B cell (primary cell): Measurements from ENCODE around the gene GDF11. TPM values are rescaled to one million over a fixed set of nuclear protein-coding genes. Genes with fewer than 3 reads are reported as not detected.

Experiments
- ATAC-seq: fragments of 200-7000 bp; cut with Tn5 transposase; one replicate; pipeline ENCODE4 v1.10.0; 2021; ENCODE audit warnings: low read depth, mild to moderate bottlenecking, moderate number of reproducible peaks, moderate library complexity
- CTCF ChIA-PET: fragments of 350-600 bp; sonication (Branson Sonifier 250); formaldehyde crosslinking; loops from one replicate; lab custom pipeline; 2021; ENCODE audit warnings: antibody characterized with exemption, inconsistent platforms; lab: Charles Lee
- POLR2A ChIA-PET: fragments of 350-600 bp; sonication (Branson Sonifier 250); formaldehyde crosslinking; loops from one replicate; lab custom pipeline; 2021; ENCODE audit warnings: antibody characterized with exemption; lab: Charles Lee
- DNase-seq: peaks from one replicate; pipeline ENCODE4 v3.0.0; 2013
- H2AFZ ChIP-seq: 2 replicates; pipeline ENCODE4 v1.6.1; 2012; ENCODE audit warnings: mild to moderate bottlenecking, low read depth, low read length; ENCODE audit not compliant: insufficient read depth, poor library complexity, severe bottlenecking
- H3K27ac ChIP-seq, 2 donors: 1 replicate in 1 of 2; 2 replicates in 1 of 2; pipeline ENCODE4 v1.5.1; 2012 to 2013; ENCODE audit warnings: low read length in 2 of 2, mild to moderate bottlenecking in 2 of 2, moderate library complexity in 1 of 2
- H3K27me3 ChIP-seq, 4 experiments: fragments of 200-600 bp in 1 of 4; sonication (generic) in 1 of 4; replicated peaks in 1 of 4; 1 replicate in 2 of 4; 2 replicates in 2 of 4; pipeline versions ENCODE4 v1.6.1 to v1.7.0; 2013 to 2016; ENCODE audit warnings: low read length in 3 of 4, mild to moderate bottlenecking in 2 of 4, mixed read lengths in 1 of 4, moderate library complexity in 1 of 4; ENCODE audit not compliant: insufficient read depth in 4 of 4, control insufficient read depth in 3 of 4; ENCODE audit errors: control extremely low read depth in 1 of 4
- H3K36me3 ChIP-seq, 2 experiments: replicated peaks in 1 of 2; 1 replicate in 1 of 2; 2 replicates in 1 of 2; pipeline versions ENCODE4 v1.6.1 to v1.7.1; 2013; ENCODE audit warnings: low read length in 1 of 2; ENCODE audit not compliant: insufficient read depth in 2 of 2, control insufficient read depth in 1 of 2; ENCODE audit errors: control extremely low read depth in 1 of 2, extremely low read depth in 1 of 2
- H3K4me1 ChIP-seq, 2 donors: fragments of 200-600 bp in 1 of 2; sonication (generic) in 1 of 2; 1 replicate in 1 of 2; 2 replicates in 1 of 2; pipeline versions ENCODE4 v1.5.1 to v1.6.1; 2013 to 2017; ENCODE audit warnings: low read length in 2 of 2; ENCODE audit not compliant: control insufficient read depth in 2 of 2, insufficient read depth in 2 of 2
- H3K4me2 ChIP-seq: replicated peaks from 2 replicates; pipeline ENCODE3; 2012; ENCODE audit warnings: mild to moderate bottlenecking, low read depth, low read length; ENCODE audit not compliant: poor library complexity, severe bottlenecking
- H3K4me3 ChIP-seq, 5 experiments: fragments of 200-600 bp in 1 of 5; sonication (generic) in 1 of 5; 1 replicate in 3 of 5; 2 replicates in 2 of 5; pipeline versions ENCODE4 v1.5.1 to v1.7.0; 2011 to 2016; ENCODE audit warnings: low read length in 4 of 5, mild to moderate bottlenecking in 4 of 5, low read depth in 2 of 5, control low read depth in 1 of 5, moderate library complexity in 1 of 5; ENCODE audit not compliant: insufficient read depth in 1 of 5; ENCODE audit errors: control extremely low read depth in 1 of 5, extremely low read depth in 1 of 5
- H3K79me2 ChIP-seq: fragments of 200-600 bp; sonication (generic); one replicate; pipeline ENCODE4 v1.6.0; 2016; ENCODE audit warnings: low read length; ENCODE audit not compliant: control insufficient read depth, insufficient read depth
- H3K9ac ChIP-seq: fragments of 200-600 bp; sonication (generic); 2 replicates; pipeline ENCODE4 v1.6.1; 2017; ENCODE audit warnings: mild to moderate bottlenecking, low read length, moderate library complexity
- H3K9me3 ChIP-seq, 3 donors: one replicate each; pipeline versions ENCODE4 v1.6.1 to v1.7.1; 2013; ENCODE audit warnings: low read length in 2 of 3; ENCODE audit not compliant: control insufficient read depth in 2 of 3, insufficient read depth in 1 of 3; ENCODE audit errors: control extremely low read depth in 1 of 3
- H4K20me1 ChIP-seq: 2 replicates; pipeline ENCODE4 v1.6.0; 2012; ENCODE audit warnings: mild to moderate bottlenecking, low read length; ENCODE audit not compliant: insufficient read depth, control insufficient read depth, poor library complexity, severe bottlenecking
- H3K27ac Mint-ChIP-seq: one replicate; pipeline ENCODE4 v1.8.0; 2021; ENCODE audit warnings: mixed read lengths
- H3K27me3 Mint-ChIP-seq: one replicate; pipeline ENCODE4 v1.8.0; 2021; ENCODE audit warnings: mixed read lengths
- H3K4me1 Mint-ChIP-seq: one replicate; pipeline ENCODE4 v1.8.0; 2021; ENCODE audit warnings: mixed read lengths
- H3K4me3 Mint-ChIP-seq: one replicate; pipeline ENCODE4 v1.8.0; 2021; ENCODE audit warnings: mixed read lengths
- H3K9me3 Mint-ChIP-seq: one replicate; pipeline ENCODE4 v1.8.0; 2022; ENCODE audit warnings: mixed read lengths; ENCODE audit not compliant: insufficient read depth
- CTCF ChIP-seq: fragments of 200-600 bp; IDR thresholded peaks from one replicate; pipeline ENCODE4 v1.8.0; 2022; ENCODE audit warnings: antibody characterized with exemption, mild to moderate bottlenecking
- EZH2 ChIP-seq: IDR thresholded peaks from 2 replicates; pipeline ENCODE4 v1.6.1; 2012; ENCODE audit warnings: borderline replicate concordance, low read depth, mild to moderate bottlenecking, moderate library complexity, low read length; ENCODE audit not compliant: insufficient read depth, poor library complexity, severe bottlenecking
- WGBS: methylation state at CpG from one replicate; pipeline ENCODE4 v1.1.5; 2013; ENCODE audit warnings: missing lambda C conversion rate; ENCODE audit not compliant: insufficient coverage; 5-methylcytosine and 5-hydroxymethylcytosine counted together
- intact Hi-C: fragments of 100-400 bp; cut with micrococcal nuclease; formaldehyde crosslinking; loops from one replicate; pipeline ENCODE4 v1.10.0; 2022
- polyA plus RNA-seq: library from polyadenylated mRNA; depleted of rRNA; stranded (reverse); fragments of >200 nt; gene quantifications from 2 replicates; pipeline ENCODE4 v1.2.3, GENCODE V29; 2012
- total RNA-seq, 2 donors: library from RNA; stranded (reverse); fragments of 120-200 nt in 1 of 2; gene quantifications; 1 replicate in 1 of 2; 2 replicates in 1 of 2; pipeline versions ENCODE4 v1.2.3 to v1.2.4, GENCODE V29; 2013 to 2022

The GDF11 gene
- total and polyA plus RNA-seq, 2 donors (not counting 1 experiment from before 2014, with no cell fraction given), result 4.4 to 11.3 TPM

- Histone ChIP-seq H3K4me2 (no peak overlapping the region), H3K27me3 (no peaks in the 10 kb centered on the region), H3K9me3 (no peaks in the 10 kb centered on the region), H3K79me2 (peaks cover 3% of the 10 kb centered on the region), H3K4me3 (peak overlapping the region in 2 of 5 experiments; percentile 65 to 97), H4K20me1 (no peaks in the 10 kb centered on the region), H3K27ac (no peak overlapping the region), H3K4me1 (peaks cover 16 to 25% of the 10 kb centered on the region in 2 donors), H2AFZ (no peak overlapping the region), H3K36me3 (no peaks in the 10 kb centered on the region), H3K9ac (no peak overlapping the region)
- WGBS, result no CpG with 5 or more reads among the region's 2 CpGs
- no peak for TF ChIP-seq EZH2
- peak; percentile 50 for TF ChIP-seq CTCF
- H3K9me3 Mint-ChIP-seq, result no peaks in the 10 kb centered on the region
- H3K4me3 Mint-ChIP-seq, result peak overlapping the region; percentile 89
- peaks cover 26% of the 10 kb centered on the region for H3K4me1 Mint-ChIP-seq
- DNase-seq (no peak), ATAC-seq (no peak)
- intact Hi-C loops, result loop anchor here (1.0 to 2.0 kb wide), 3 partner anchors 78 to 302 kb away; partner anchors contain the start of genes RPS26 and SARNP
- POLR2A ChIA-PET, result interaction anchor here (0.6 to 2.4 kb wide), 8 partner anchors 9 to 460 kb away, joined by 3 to 18 read pairs (median 4); partner anchors contain the start of genes CD63, ORMDL2 and SARNP
- CTCF ChIA-PET, result interaction anchor here (0.7 to 8.1 kb wide), 48 partner anchors 8 to 722 kb away, joined by 3 to 147 read pairs (median 5); partner anchors contain the start of genes BLOC1S1, CD63, COQ10A and DGKA
- H3K27me3 Mint-ChIP-seq, result no peaks in the 10 kb centered on the region
- H3K27ac Mint-ChIP-seq, result peak overlapping the region; percentile 91
Measured at GRCh38 chr12:55739025-55739378, 3.9 kb upstream of the GDF11 start.

GRCh38 chr12:55741931-55742680, 816 bp upstream of the GDF11 start:
- Histone ChIP-seq H4K20me1 (no peaks in the 10 kb centered on the region), H3K9ac (peak overlapping the region; percentile 58), H3K27ac (no peak overlapping the region), H3K9me3 (no peaks in the 10 kb centered on the region), H3K4me1 (peaks cover 31 to 45% of the 10 kb centered on the region in 2 donors), H3K4me3 (peak overlapping the region in 4 of 5 experiments; percentile 33 to 54 (median 44)), H3K27me3 (no peaks in the 10 kb centered on the region), H3K4me2 (peak overlapping the region; percentile 94), H3K79me2 (peaks cover 6% of the 10 kb centered on the region), H3K36me3 (no peaks in the 10 kb centered on the region), H2AFZ (peak overlapping the region; percentile 90)
- Mint-ChIP-seq H3K9me3 (no peaks in the 10 kb centered on the region), H3K4me3 (peak overlapping the region; percentile 83), H3K4me1 (peaks cover 49% of the 10 kb centered on the region), H3K27ac (peak overlapping the region; percentile 64), H3K27me3 (no peaks in the 10 kb centered on the region)
- no peak for DNase-seq
- no peak for ATAC-seq
- ChIA-PET POLR2A (no interaction called here), CTCF (interaction anchor here (0.8 to 5.9 kb wide), 7 partner anchors 12 to 287 kb away, joined by 3 to 112 read pairs (median 3); partner anchors contain the start of genes CD63 and RDH5)
- TF ChIP-seq EZH2 (no peak), CTCF (no peak)
- WGBS, result 51% methylated on average over 3 of the region's 3 CpGs
- intact Hi-C loops, result loop anchor here (5.0 kb wide), 1 partner anchor 725 kb away; the partner anchor contains the start of gene SPRYD4
